ENCODE results near the gene EEPD1.

DNA sequence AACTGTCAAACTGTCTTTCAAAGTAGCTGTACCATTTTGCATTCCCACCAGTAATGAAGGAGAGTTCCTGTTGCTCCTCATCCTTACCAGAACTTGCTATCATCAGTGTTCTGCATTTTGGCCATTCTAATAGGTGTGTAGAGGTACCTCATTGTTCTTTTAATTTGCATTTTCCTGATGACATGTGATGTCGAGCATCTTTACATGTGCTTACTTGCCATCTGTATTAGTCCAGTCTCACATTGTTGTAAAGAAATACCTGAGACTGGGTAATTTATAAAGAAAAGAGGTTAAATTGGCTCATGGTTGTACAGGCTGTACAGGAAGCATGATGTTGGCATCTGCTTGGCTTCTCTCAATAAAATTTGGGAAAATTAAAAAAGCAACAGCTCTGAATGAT, 38.7 kb upstream of the EEPD1 start:
- TF ChIP-seq, protein P1, sequence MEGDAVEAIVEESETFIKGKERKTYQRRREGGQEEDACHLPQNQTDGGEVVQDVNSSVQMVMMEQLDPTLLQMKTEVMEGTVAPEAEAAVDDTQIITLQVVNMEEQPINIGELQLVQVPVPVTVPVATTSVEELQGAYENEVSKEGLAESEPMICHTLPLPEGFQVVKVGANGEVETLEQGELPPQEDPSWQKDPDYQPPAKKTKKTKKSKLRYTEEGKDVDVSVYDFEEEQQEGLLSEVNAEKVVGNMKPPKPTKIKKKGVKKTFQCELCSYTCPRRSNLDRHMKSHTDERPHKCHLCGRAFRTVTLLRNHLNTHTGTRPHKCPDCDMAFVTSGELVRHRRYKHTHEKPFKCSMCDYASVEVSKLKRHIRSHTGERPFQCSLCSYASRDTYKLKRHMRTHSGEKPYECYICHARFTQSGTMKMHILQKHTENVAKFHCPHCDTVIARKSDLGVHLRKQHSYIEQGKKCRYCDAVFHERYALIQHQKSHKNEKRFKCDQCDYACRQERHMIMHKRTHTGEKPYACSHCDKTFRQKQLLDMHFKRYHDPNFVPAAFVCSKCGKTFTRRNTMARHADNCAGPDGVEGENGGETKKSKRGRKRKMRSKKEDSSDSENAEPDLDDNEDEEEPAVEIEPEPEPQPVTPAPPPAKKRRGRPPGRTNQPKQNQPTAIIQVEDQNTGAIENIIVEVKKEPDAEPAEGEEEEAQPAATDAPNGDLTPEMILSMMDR (IDR thresholded peaks at IDR 0.05; ENCODE audit: low read depth, low read length, missing input control): no peak
- TF ChIP-seq, protein P2, sequence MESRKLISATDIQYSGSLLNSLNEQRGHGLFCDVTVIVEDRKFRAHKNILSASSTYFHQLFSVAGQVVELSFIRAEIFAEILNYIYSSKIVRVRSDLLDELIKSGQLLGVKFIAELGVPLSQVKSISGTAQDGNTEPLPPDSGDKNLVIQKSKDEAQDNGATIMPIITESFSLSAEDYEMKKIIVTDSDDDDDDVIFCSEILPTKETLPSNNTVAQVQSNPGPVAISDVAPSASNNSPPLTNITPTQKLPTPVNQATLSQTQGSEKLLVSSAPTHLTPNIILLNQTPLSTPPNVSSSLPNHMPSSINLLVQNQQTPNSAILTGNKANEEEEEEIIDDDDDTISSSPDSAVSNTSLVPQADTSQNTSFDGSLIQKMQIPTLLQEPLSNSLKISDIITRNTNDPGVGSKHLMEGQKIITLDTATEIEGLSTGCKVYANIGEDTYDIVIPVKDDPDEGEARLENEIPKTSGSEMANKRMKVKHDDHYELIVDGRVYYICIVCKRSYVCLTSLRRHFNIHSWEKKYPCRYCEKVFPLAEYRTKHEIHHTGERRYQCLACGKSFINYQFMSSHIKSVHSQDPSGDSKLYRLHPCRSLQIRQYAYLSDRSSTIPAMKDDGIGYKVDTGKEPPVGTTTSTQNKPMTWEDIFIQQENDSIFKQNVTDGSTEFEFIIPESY (IDR thresholded peaks at IDR 0.05): no peak
- TF ChIP-seq SP1 (IDR thresholded peaks at IDR 0.05) (no peak), GABPA (IDR thresholded peaks at IDR 0.05 in 1 of 2, conservative IDR thresholded peaks at IDR 0.05 in 1 of 2) (no peak), RXRA (IDR thresholded peaks at IDR 0.05) (no peak), TAF1 (conservative IDR thresholded peaks at IDR 0.05) (no peak), EGR1 (IDR thresholded peaks at IDR 0.05; ENCODE audit: low read depth in 2 of 2) (no peak), YY1 (IDR thresholded peaks at IDR 0.05) (no peak), JUND (IDR thresholded peaks at IDR 0.05) (no peak), NR2F2 (IDR thresholded peaks at IDR 0.05) (no peak)
- TF ChIP-seq, protein P3, sequence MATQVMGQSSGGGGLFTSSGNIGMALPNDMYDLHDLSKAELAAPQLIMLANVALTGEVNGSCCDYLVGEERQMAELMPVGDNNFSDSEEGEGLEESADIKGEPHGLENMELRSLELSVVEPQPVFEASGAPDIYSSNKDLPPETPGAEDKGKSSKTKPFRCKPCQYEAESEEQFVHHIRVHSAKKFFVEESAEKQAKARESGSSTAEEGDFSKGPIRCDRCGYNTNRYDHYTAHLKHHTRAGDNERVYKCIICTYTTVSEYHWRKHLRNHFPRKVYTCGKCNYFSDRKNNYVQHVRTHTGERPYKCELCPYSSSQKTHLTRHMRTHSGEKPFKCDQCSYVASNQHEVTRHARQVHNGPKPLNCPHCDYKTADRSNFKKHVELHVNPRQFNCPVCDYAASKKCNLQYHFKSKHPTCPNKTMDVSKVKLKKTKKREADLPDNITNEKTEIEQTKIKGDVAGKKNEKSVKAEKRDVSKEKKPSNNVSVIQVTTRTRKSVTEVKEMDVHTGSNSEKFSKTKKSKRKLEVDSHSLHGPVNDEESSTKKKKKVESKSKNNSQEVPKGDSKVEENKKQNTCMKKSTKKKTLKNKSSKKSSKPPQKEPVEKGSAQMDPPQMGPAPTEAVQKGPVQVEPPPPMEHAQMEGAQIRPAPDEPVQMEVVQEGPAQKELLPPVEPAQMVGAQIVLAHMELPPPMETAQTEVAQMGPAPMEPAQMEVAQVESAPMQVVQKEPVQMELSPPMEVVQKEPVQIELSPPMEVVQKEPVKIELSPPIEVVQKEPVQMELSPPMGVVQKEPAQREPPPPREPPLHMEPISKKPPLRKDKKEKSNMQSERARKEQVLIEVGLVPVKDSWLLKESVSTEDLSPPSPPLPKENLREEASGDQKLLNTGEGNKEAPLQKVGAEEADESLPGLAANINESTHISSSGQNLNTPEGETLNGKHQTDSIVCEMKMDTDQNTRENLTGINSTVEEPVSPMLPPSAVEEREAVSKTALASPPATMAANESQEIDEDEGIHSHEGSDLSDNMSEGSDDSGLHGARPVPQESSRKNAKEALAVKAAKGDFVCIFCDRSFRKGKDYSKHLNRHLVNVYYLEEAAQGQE (IDR thresholded peaks at IDR 0.05): no peak
- TF ChIP-seq, protein P4, sequence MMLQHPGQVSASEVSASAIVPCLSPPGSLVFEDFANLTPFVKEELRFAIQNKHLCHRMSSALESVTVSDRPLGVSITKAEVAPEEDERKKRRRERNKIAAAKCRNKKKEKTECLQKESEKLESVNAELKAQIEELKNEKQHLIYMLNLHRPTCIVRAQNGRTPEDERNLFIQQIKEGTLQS (IDR thresholded peaks at IDR 0.05): no peak
- TF ChIP-seq, protein P5, sequence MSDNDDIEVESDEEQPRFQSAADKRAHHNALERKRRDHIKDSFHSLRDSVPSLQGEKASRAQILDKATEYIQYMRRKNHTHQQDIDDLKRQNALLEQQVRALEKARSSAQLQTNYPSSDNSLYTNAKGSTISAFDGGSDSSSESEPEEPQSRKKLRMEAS (IDR thresholded peaks at IDR 0.05): no peak

All from liver (tissue), 3 donors.